HL-60 (cell line): ENCODE results near the gene TTC28.

Source experiments
- GABPA ChIP-seq: IDR thresholded peaks from 2 replicates; pipeline ENCODE4 v1.6.1; 2012; ENCODE audit warnings: low read depth
- POLR2AphosphoS5 ChIP-seq: IDR thresholded peaks from 2 replicates; pipeline ENCODE4 v1.6.1; 2012; ENCODE audit warnings: low read depth
- REST ChIP-seq: IDR thresholded peaks from 2 replicates; pipeline ENCODE4 v1.6.1; 2012; ENCODE audit warnings: low read depth; ENCODE audit not compliant: insufficient replicate concordance
- SPI1 ChIP-seq: IDR thresholded peaks from 2 replicates; pipeline ENCODE4 v1.6.1; 2012; ENCODE audit warnings: low read depth, mild to moderate bottlenecking, borderline replicate concordance
- TF ChIP-seq, protein P1 (sequence below): IDR thresholded peaks from one replicate; pipeline ENCODE4 v1.5.1; 2011; ENCODE audit warnings: low read length, control low read depth, inconsistent platforms; ENCODE audit not compliant: insufficient read depth

- TF ChIP-seq, protein P1, sequence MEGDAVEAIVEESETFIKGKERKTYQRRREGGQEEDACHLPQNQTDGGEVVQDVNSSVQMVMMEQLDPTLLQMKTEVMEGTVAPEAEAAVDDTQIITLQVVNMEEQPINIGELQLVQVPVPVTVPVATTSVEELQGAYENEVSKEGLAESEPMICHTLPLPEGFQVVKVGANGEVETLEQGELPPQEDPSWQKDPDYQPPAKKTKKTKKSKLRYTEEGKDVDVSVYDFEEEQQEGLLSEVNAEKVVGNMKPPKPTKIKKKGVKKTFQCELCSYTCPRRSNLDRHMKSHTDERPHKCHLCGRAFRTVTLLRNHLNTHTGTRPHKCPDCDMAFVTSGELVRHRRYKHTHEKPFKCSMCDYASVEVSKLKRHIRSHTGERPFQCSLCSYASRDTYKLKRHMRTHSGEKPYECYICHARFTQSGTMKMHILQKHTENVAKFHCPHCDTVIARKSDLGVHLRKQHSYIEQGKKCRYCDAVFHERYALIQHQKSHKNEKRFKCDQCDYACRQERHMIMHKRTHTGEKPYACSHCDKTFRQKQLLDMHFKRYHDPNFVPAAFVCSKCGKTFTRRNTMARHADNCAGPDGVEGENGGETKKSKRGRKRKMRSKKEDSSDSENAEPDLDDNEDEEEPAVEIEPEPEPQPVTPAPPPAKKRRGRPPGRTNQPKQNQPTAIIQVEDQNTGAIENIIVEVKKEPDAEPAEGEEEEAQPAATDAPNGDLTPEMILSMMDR = no peak
- TF ChIP-seq POLR2AphosphoS5 (no peak), GABPA (no peak), REST (no peak), SPI1 (no peak)
Measured at GRCh38 chr22:28245579-28246224, 433.9 kb downstream of the TTC28 start.
